ENCODE measurements around the gene LIN7C. TPM values are rescaled to one million over a fixed set of nuclear protein-coding genes. Genes with fewer than 3 reads are reported as not detected.
"Not testable (repeated sequence)": the region's sequence is repeated elsewhere in the genome, so short reads cannot be mapped to it uniquely, and the experiment has no call there.

LIN7C gene
- total RNA-seq, 4 donors from 2014 or later: 31.7 to 45.5 (median 42.6) TPM

- no peak overlapping the region for H3K4me3 ChIP-seq
- TF ChIP-seq EP300 (IDR thresholded peaks at IDR 0.05) (no peak), POLR2AphosphoS5 (IDR thresholded peaks at IDR 0.05) (no peak)
- H3K27ac ChIP-seq: peak overlapping the region; percentile 45
- H3K36me3 ChIP-seq: no peaks in the 10 kb centered on the region
- H3K27me3 ChIP-seq: no peaks in the 10 kb centered on the region
- DNase-seq (ENCODE audit: low spot score in 2 of 2): no peak
- no peaks in the 10 kb centered on the region for H3K9me3 ChIP-seq
- WGBS: 84% methylated on average over 1 of the region's 1 CpG
- H3K4me1 ChIP-seq: peaks cover 49% of the 10 kb centered on the region
Observed at GRCh38 chr11:27451244-27451965, 55.2 kb downstream of the LIN7C start.

- H3K4me1 ChIP-seq: peaks cover 41% of the 10 kb centered on the region
- not testable (repeated sequence) for DNase-seq (ENCODE audit: low spot score in 2 of 2); H3K9me3 ChIP-seq; H3K27me3 ChIP-seq; H3K4me3 ChIP-seq; H3K27ac ChIP-seq; H3K36me3 ChIP-seq
- WGBS: 86% methylated on average over 5 of the region's 5 CpGs
Observed at GRCh38 chr11:27448184-27448540, 58.4 kb downstream of the LIN7C start.

- 80% methylated on average over 5 of the region's 5 CpGs for WGBS
- no peak overlapping the region for H3K27ac ChIP-seq
- H3K36me3 ChIP-seq: no peaks in the 10 kb centered on the region
- no peaks in the 10 kb centered on the region for H3K9me3 ChIP-seq
- DNase-seq (ENCODE audit: low spot score in 2 of 2): no peak
- TF ChIP-seq POLR2AphosphoS5 (IDR thresholded peaks at IDR 0.05) (no peak), CTCF (IDR thresholded peaks at IDR 0.05) (no peak)
- no peaks in the 10 kb centered on the region for H3K27me3 ChIP-seq
- H3K4me1 ChIP-seq: peaks cover 38% of the 10 kb centered on the region
- no peak overlapping the region for H3K4me3 ChIP-seq
Observed at GRCh38 chr11:27447288-27448183, 59.0 kb downstream of the LIN7C start.

- no peaks in the 10 kb centered on the region for H3K36me3 ChIP-seq
- no peaks in the 10 kb centered on the region for H3K27me3 ChIP-seq
- TF ChIP-seq POLR2A (IDR thresholded peaks at IDR 0.05): no peak
- no peak for TF ChIP-seq CTCF (IDR thresholded peaks at IDR 0.05)
- TF ChIP-seq EP300 (IDR thresholded peaks at IDR 0.05): no peak
- no peak for TF ChIP-seq POLR2AphosphoS5 (IDR thresholded peaks at IDR 0.05)
- DNase-seq (ENCODE audit: low spot score in 2 of 2): no peak
- H3K4me3 ChIP-seq: no peak overlapping the region
- peaks cover 21% of the 10 kb centered on the region for H3K4me1 ChIP-seq
- H3K27ac ChIP-seq: no peak overlapping the region
- 93% methylated on average over 4 of the region's 4 CpGs for WGBS
- no peaks in the 10 kb centered on the region for H3K9me3 ChIP-seq
Observed at GRCh38 chr11:27445625-27446024, 60.9 kb downstream of the LIN7C start.

- TF ChIP-seq POLR2A (IDR thresholded peaks at IDR 0.05) (no peak), POLR2AphosphoS5 (IDR thresholded peaks at IDR 0.05) (no peak), CTCF (IDR thresholded peaks at IDR 0.05) (no peak), EP300 (IDR thresholded peaks at IDR 0.05) (no peak)
- peaks cover 17% of the 10 kb centered on the region for H3K4me1 ChIP-seq
- DNase-seq (ENCODE audit: low spot score in 2 of 2): no peak
- no peak overlapping the region for H3K4me3 ChIP-seq
- H3K27ac ChIP-seq: no peak overlapping the region
- no peaks in the 10 kb centered on the region for H3K36me3 ChIP-seq
- H3K9me3 ChIP-seq: no peaks in the 10 kb centered on the region
- no peaks in the 10 kb centered on the region for H3K27me3 ChIP-seq
- WGBS: 81% methylated on average over 2 of the region's 2 CpGs
Observed at GRCh38 chr11:27444801-27445215, 61.8 kb downstream of the LIN7C start.

Other genes starting within 250 kb of the LIN7C start
- 1 to 10 TPM; 3.2 to 8.0 (median 4.0) TPM for gene CCDC34, start 143.6 kb downstream of the LIN7C start, total RNA-seq
- gene LGR4, start 34.0 kb downstream of the LIN7C start, total RNA-seq: 100 to 1,000 TPM in 1 of 4 donors, 10 to 100 TPM in 3; 54.7 to 143 (median 66.4) TPM
- gene BDNF, start 193.7 kb upstream of the LIN7C start, total RNA-seq: 1 to 10 TPM in 1 of 4 donors, under 1 TPM in 3; 0.17 to 2.0 (median 0.54) TPM